ENCODE measurements around the gene IQGAP2.

- TF ChIP-seq RAD21 (IDR thresholded peaks at IDR 0.05; ENCODE audit: low read depth) = no peak
- TF ChIP-seq EP300 (IDR thresholded peaks at IDR 0.05; ENCODE audit: borderline replicate concordance) = no peak
- TF ChIP-seq, protein P1, sequence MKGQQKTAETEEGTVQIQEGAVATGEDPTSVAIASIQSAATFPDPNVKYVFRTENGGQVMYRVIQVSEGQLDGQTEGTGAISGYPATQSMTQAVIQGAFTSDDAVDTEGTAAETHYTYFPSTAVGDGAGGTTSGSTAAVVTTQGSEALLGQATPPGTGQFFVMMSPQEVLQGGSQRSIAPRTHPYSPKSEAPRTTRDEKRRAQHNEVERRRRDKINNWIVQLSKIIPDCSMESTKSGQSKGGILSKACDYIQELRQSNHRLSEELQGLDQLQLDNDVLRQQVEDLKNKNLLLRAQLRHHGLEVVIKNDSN (IDR thresholded peaks at IDR 0.05) = no peak
- TF ChIP-seq, protein P2, sequence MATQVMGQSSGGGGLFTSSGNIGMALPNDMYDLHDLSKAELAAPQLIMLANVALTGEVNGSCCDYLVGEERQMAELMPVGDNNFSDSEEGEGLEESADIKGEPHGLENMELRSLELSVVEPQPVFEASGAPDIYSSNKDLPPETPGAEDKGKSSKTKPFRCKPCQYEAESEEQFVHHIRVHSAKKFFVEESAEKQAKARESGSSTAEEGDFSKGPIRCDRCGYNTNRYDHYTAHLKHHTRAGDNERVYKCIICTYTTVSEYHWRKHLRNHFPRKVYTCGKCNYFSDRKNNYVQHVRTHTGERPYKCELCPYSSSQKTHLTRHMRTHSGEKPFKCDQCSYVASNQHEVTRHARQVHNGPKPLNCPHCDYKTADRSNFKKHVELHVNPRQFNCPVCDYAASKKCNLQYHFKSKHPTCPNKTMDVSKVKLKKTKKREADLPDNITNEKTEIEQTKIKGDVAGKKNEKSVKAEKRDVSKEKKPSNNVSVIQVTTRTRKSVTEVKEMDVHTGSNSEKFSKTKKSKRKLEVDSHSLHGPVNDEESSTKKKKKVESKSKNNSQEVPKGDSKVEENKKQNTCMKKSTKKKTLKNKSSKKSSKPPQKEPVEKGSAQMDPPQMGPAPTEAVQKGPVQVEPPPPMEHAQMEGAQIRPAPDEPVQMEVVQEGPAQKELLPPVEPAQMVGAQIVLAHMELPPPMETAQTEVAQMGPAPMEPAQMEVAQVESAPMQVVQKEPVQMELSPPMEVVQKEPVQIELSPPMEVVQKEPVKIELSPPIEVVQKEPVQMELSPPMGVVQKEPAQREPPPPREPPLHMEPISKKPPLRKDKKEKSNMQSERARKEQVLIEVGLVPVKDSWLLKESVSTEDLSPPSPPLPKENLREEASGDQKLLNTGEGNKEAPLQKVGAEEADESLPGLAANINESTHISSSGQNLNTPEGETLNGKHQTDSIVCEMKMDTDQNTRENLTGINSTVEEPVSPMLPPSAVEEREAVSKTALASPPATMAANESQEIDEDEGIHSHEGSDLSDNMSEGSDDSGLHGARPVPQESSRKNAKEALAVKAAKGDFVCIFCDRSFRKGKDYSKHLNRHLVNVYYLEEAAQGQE (IDR thresholded peaks at IDR 0.05; ENCODE audit: low read depth) = no peak
- TF ChIP-seq FOXM1 (IDR thresholded peaks at IDR 0.05; ENCODE audit: borderline replicate concordance, low read depth) = no peak
- TF ChIP-seq, protein P3, sequence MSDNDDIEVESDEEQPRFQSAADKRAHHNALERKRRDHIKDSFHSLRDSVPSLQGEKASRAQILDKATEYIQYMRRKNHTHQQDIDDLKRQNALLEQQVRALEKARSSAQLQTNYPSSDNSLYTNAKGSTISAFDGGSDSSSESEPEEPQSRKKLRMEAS (IDR thresholded peaks at IDR 0.05) = no peak
- no peak for TF ChIP-seq TCF12 (IDR thresholded peaks at IDR 0.05; ENCODE audit: low read depth)
- no peak for TF ChIP-seq CREB1 (IDR thresholded peaks at IDR 0.05; ENCODE audit: low read depth)
- no peak for TF ChIP-seq ZBTB7A (IDR thresholded peaks at IDR 0.05; ENCODE audit: low read depth)
- no peak for TF ChIP-seq YY1 (IDR thresholded peaks at IDR 0.05; ENCODE audit: low read depth)
- no peak for TF ChIP-seq TEAD4 (IDR thresholded peaks at IDR 0.05)
These were observed 195.4 kb downstream of the IQGAP2 start for GRCh38 chr5:76598531-76598930.
